ENCODE results near the gene CLPX. TPM values are rescaled to one million over a fixed set of nuclear protein-coding genes. Genes with fewer than 3 reads are reported as not detected.

Gene CLPX
- 35.6 and 44.8 TPM in 2 replicates for total RNA-seq

DNA sequence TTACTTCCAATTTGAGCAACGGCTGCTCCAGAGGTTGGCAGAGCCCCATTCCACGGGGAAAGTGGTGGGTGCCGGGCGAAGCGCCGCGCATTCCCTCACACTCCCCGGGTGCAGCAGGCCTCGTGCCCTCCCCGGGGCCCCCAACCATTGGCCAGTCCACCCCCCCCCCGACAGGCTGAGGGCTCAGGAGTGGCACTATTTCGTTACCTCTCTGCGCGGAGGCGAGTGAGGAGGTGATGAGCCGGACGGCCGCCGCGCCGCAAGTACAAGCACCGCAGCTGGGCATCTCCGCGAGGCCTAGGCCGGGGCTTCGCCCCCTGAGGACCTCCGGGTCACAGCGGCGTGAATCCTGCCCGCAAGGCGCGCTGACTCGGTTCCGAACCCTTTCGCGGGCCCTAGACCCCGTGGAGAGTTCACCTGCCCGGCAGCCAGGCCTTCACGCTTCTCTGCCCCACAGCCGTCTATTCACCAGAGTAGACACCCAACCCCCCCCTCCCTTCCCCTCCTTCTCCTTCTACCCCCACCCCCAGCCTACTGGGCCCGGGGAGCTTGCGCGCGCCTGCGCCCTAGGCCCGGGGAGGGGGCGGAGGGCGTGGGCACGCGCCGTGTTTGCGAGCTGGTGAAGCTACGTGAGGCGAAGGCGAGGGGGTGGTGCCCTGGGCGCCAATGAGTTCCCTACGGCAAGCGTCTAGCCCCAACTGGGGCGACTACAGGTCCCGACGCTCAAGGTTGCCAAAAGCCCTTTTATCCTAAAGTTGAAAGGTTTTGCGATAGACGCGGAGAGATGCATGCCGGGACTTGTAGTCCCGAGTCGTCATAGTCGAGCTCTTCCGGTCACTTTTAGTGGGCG, at the start of gene CLPX:
Gene CLPX, minus strand, starts transcription at position 475 of the 850 bp plus-strand sequence. Its CDS starts 189 bp downstream, at position 286.

GRCh38 chr15:65210770-65211481, 25.8 kb upstream of the CLPX start, which contains the start of gene CILP:
Gene CILP (minus strand): TSS chr15:65211473. CDS start chr15:65209755, 1,718 bp downstream.

DNA sequence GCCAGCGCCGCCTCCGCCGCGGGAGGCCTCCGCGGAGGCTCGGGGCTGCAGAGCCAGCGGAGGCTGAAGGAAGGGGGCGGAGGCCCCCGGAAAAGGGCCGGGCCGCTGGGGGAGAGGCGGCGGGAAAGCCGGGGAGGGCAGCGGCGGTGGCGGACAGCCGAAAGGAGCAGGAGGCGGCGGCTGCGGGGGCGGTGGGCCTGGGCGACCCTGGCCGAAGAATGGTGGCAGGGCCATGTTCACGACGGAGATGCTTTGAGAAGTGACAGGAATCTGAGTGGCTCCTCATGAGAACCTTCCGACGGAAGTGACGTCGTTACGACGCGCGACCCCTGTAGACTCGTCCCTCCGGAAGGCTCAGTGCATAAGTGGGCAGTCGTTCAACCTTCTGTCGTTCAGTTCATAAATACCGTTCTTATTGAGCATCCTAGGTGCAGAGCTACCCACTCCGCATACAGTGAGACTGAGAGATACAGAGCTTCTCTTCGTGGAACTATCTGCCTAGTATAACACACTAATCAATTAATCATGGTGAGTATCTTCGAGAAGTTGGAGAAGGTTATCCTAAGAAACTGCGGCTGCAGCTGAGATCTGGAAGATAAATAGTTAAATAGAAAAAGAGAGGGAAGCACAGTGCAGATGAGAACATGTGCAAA, 51.5 kb downstream of the CLPX start, which contains the start of gene PDCD7:
Gene PDCD7, minus strand, starts transcription at position 261 of the 653 bp plus-strand sequence. Its CDS starts 27 bp downstream, at position 234.

DNA sequence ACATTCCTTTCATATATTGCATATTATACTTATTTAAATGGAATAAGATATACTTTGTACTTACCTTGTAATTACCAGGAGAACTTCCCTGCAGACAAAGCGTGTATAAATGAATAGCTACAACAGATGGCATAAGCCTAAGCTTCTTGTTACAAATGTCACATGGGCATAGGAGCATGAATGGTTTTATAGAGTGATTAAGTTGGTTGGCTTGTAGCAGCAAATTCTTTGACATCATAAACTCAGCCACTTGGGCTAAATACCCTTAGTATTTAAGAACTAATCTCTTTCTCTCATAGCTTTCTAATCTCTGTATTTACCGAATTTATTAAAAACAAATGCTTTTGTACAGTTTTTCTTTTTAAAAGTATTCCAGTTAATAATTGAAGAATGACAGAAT, 70.1 kb downstream of the CLPX start, which contains the start of gene UBAP1L:
Gene UBAP1L, minus strand, starts transcription at position 115 of the 400 bp plus-strand sequence. CDS start 8,985 bp downstream, outside the sequence.

Small RNAs within 50 kb of the gene (small RNA-seq; reads per million reads assigned to genes)
- gene AC013553.1 = not detected
- not detected for gene AC068213.1
- not detected for gene RNU6-686P

Other genes with a start within 250 kb of the CLPX start
- gene SPG21, start 195.4 kb downstream of the CLPX start, total RNA-seq = 92.3 and 103 TPM in 2 replicates
- gene MTFMT, start 155.7 kb downstream of the CLPX start, total RNA-seq = 21.5 and 24.3 TPM in 2 replicates
- gene SLC51B, start 140.0 kb downstream of the CLPX start, total RNA-seq = not detected in 2 replicates
- 8.3 and 10.2 TPM in 2 replicates for gene RASL12, start 117.4 kb downstream of the CLPX start, total RNA-seq
- not detected in 2 replicates for gene KBTBD13, start 108.6 kb downstream of the CLPX start, total RNA-seq
- gene UBAP1L, start 70.1 kb downstream of the CLPX start, total RNA-seq = 1.9 and 2.2 TPM in 2 replicates
- gene PDCD7, start 51.5 kb downstream of the CLPX start, total RNA-seq = 18.8 and 19.7 TPM in 2 replicates
- 0.73 and 2.8 TPM in 2 replicates for gene CILP, start 26.1 kb upstream of the CLPX start, total RNA-seq
- gene PARP16, start 101.5 kb upstream of the CLPX start, total RNA-seq = 5.4 and 6.3 TPM in 2 replicates
- not detected in 2 replicates for gene RNU5A-1, start 110.7 kb upstream of the CLPX start, total RNA-seq
- gene RNU5B-1, start 119.3 kb upstream of the CLPX start, total RNA-seq = not detected in 2 replicates
- gene IGDCC3, start 192.7 kb upstream of the CLPX start, total RNA-seq = under 0.01 and 0.16 TPM in 2 replicates
- gene IGDCC4, start 237.6 kb upstream of the CLPX start, total RNA-seq = 37.2 and 52.6 TPM in 2 replicates

All from hair follicle dermal papilla cell (primary cell).